ENCODE data around the gene TSTD1.

DNA sequence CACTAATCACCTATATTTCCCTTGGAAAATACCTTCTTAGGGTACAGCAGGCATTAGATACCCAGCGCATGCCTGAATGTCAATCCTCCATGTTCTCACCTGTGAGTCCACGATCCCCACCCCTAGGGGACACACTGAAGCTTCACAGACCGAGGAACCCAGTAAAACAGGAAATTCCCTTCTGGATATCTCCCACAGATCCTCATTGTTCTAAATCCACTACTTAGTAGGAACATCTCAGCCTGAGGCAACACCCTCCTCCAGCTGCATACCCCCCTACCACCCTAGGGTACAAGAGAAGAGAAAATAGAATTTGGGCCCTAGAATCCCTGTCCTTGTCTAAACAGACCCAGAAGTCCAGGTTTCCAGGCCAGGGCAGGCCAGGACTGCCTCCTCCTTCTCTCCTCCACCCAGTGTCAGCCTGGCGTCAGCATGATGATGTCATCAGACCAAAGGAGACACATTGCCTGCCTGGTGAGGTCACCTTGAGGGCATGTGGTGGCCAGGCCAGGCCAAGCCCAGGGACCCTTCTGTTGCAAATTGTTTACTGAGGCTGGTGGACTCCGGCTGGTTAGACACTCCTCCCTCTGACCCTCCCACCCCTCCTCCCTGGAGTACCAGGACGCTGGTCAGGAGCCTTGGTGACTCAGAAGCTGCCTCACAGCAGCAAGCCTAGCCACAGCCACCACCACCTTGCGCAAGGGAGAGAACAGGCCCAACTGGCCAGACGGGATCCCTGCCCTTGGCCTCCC, 44.4 kb upstream of the TSTD1 start:
- TF ChIP-seq, protein P1, sequence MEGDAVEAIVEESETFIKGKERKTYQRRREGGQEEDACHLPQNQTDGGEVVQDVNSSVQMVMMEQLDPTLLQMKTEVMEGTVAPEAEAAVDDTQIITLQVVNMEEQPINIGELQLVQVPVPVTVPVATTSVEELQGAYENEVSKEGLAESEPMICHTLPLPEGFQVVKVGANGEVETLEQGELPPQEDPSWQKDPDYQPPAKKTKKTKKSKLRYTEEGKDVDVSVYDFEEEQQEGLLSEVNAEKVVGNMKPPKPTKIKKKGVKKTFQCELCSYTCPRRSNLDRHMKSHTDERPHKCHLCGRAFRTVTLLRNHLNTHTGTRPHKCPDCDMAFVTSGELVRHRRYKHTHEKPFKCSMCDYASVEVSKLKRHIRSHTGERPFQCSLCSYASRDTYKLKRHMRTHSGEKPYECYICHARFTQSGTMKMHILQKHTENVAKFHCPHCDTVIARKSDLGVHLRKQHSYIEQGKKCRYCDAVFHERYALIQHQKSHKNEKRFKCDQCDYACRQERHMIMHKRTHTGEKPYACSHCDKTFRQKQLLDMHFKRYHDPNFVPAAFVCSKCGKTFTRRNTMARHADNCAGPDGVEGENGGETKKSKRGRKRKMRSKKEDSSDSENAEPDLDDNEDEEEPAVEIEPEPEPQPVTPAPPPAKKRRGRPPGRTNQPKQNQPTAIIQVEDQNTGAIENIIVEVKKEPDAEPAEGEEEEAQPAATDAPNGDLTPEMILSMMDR (IDR thresholded peaks at IDR 0.05; ENCODE audit: insufficient read depth, low read depth, low read length) = no peak
- no peak for TF ChIP-seq EZH2 (IDR thresholded peaks at IDR 0.05; ENCODE audit: insufficient read depth, low read length)
